Mucosa of stomach (tissue), 1 donor: ENCODE data around the gene FCGR3A.
"Not testable (repeated sequence)": the region's sequence is repeated elsewhere in the genome, so short reads cannot be mapped to it uniquely, and the experiment has no call there.

Experiments
- H3K27me3 ChIP-seq: one replicate; pipeline ENCODE4 v1.7.0; 2013; ENCODE audit warnings: mild to moderate bottlenecking, low read length; ENCODE audit not compliant: control insufficient read depth, insufficient read depth
- H3K36me3 ChIP-seq: one replicate; pipeline ENCODE4 v1.7.0; 2013; ENCODE audit warnings: low read length; ENCODE audit not compliant: control insufficient read depth, insufficient read depth
- H3K4me1 ChIP-seq: one replicate; pipeline ENCODE4 v1.7.0; 2013; ENCODE audit warnings: mild to moderate bottlenecking, low read length; ENCODE audit not compliant: control insufficient read depth, insufficient read depth
- H3K4me3 ChIP-seq: one replicate; pipeline ENCODE4 v1.7.0; 2013; ENCODE audit warnings: low read length
- H3K9ac ChIP-seq: one replicate; pipeline ENCODE4 v1.7.0; 2013; ENCODE audit warnings: mild to moderate bottlenecking, low read length, moderate library complexity
- H3K9me3 ChIP-seq: one replicate; pipeline ENCODE4 v1.7.0; 2013; ENCODE audit warnings: mild to moderate bottlenecking, low read length, moderate library complexity; ENCODE audit not compliant: control insufficient read depth
- donor health status: Pancreatic carcinoma.

Gene FCGR3A

DNA sequence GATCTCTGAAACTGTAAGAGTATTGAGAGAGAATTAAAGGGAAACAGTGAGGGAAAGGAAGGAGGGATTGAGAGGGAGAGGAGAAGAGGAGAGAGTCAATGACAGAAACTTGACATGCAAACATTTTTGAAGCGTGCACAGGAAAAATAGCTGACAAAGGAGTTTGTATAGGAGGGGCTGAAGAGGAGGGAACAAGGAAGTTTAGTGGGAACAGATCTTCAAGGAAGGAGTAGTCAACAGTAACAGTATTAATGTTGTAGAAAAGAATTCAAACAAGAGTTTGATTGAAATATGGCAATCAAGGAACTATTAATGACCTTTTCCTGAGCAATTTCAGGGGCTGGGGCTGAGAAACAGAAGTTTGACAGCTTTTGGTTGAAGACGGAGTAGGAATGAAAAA is 4.0 kb upstream of the FCGR3A start:
- H3K4me1 ChIP-seq, H3K27me3 ChIP-seq, H3K4me3 ChIP-seq, H3K9me3 ChIP-seq, H3K9ac ChIP-seq, H3K36me3 ChIP-seq: not testable (repeated sequence)

GRCh38 chr1:161550942-161551341 is 1.3 kb upstream of the FCGR3A start:
- H3K4me1 ChIP-seq, H3K27me3 ChIP-seq, H3K9ac ChIP-seq, H3K4me3 ChIP-seq, H3K36me3 ChIP-seq, H3K9me3 ChIP-seq: not testable (repeated sequence)

- H3K36me3 ChIP-seq, H3K9me3 ChIP-seq, H3K27me3 ChIP-seq, H3K9ac ChIP-seq, H3K4me3 ChIP-seq, H3K4me1 ChIP-seq: not testable (repeated sequence)
Measured at GRCh38 chr1:161548749-161549406, 740 bp downstream of the FCGR3A start.

DNA sequence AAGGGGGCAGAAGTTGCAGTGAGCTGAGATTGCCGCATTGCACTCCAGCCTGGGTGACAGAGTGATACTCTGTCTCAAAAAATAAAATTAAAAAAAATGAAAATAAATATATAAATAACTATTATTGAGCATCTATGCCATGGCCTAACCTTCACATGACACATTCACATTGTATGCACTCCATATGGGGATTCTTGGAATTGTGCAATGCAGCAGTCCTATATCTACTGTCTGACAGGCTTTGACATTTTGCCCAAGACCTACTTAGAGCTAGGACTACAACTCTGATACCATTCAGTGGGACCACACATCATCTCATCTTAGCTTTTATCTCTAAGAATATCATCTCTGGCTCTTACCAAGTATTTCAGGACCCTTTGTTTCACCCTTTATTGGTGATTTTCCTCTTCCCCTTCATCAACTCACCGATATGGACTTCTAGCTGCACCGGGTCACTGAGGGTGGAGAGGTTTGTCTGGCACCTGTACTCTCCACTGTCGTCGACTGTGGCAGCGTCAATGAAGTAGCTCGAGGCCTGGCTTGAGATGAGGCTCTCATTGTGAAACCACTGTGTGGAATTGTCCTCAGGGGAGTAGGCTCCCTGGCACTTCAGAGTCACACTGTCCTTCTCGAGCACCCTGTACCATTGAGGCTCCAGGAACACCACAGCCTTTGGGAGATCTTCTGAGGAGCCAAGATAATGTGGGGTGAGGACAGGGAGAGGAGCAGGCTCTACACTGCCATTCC is 1.4 kb downstream of the FCGR3A start:
- not testable (repeated sequence) for H3K4me1 ChIP-seq, H3K9me3 ChIP-seq, H3K4me3 ChIP-seq, H3K27me3 ChIP-seq, H3K9ac ChIP-seq, H3K36me3 ChIP-seq

DNA sequence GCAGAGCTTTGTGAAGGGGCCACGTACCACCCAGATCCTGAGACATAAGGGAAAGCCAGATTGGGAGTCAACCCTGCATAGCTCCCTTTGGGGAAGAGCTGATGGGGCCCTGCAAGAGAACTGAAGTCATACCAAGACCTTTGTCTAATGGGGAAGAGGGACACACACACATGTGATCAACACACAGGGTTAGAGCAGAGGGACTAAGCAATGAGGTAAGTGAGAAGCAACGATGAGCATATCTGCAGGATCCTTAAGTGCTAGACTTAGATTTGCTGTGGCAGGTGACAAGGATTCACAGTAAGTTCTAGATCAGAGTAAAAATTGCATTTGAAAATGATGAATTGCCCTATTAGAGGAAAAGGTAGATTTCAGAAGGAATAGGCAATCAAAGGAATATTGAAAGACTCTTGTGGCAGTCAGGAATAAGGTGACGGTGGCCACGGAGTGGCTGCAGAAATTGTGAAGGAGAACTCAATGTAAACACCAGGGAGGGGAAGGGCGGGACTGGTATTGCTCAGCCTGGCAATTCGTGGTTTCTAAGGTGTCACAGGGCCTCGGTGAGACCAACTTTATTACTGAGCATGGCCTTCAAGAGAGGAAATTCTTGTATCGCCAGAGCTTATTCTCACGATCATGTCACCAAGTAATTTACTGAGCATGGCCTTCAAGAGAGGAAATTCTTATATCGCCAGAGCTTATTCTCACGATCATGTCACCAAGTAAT is 4.5 kb downstream of the FCGR3A start:
- H3K4me3 ChIP-seq, H3K9me3 ChIP-seq, H3K36me3 ChIP-seq, H3K9ac ChIP-seq, H3K4me1 ChIP-seq, H3K27me3 ChIP-seq: not testable (repeated sequence)

GRCh38 chr1:161543125-161543524 is 6.5 kb downstream of the FCGR3A start:
- not testable (repeated sequence) for H3K4me3 ChIP-seq, H3K4me1 ChIP-seq, H3K9me3 ChIP-seq, H3K27me3 ChIP-seq, H3K9ac ChIP-seq, H3K36me3 ChIP-seq

- H3K9me3 ChIP-seq, H3K27me3 ChIP-seq, H3K4me3 ChIP-seq, H3K9ac ChIP-seq, H3K4me1 ChIP-seq, H3K36me3 ChIP-seq: not testable (repeated sequence)
Measured at GRCh38 chr1:161542091-161542559, 7.5 kb downstream of the FCGR3A start.

DNA sequence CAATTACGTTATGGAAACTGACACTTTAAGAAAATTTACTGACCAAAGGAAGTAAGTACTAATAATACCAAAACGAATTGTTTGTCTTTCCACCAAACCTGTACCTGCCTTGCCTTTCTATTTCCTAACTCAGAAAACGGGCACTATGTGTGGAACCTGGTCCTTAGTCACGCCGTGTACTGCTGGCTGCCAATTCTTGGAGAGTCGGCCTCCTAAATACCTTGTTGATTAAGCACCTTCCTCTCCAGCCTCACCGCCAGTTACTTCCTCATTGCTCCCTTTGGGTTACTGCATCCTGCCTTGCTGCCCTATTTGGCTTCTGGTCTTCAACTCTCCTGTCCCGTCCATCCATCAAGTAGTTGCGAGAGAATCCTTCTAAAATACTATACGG is 9.1 kb downstream of the FCGR3A start:
- H3K4me3 ChIP-seq, H3K9ac ChIP-seq, H3K36me3 ChIP-seq, H3K9me3 ChIP-seq, H3K27me3 ChIP-seq, H3K4me1 ChIP-seq: not testable (repeated sequence)

DNA sequence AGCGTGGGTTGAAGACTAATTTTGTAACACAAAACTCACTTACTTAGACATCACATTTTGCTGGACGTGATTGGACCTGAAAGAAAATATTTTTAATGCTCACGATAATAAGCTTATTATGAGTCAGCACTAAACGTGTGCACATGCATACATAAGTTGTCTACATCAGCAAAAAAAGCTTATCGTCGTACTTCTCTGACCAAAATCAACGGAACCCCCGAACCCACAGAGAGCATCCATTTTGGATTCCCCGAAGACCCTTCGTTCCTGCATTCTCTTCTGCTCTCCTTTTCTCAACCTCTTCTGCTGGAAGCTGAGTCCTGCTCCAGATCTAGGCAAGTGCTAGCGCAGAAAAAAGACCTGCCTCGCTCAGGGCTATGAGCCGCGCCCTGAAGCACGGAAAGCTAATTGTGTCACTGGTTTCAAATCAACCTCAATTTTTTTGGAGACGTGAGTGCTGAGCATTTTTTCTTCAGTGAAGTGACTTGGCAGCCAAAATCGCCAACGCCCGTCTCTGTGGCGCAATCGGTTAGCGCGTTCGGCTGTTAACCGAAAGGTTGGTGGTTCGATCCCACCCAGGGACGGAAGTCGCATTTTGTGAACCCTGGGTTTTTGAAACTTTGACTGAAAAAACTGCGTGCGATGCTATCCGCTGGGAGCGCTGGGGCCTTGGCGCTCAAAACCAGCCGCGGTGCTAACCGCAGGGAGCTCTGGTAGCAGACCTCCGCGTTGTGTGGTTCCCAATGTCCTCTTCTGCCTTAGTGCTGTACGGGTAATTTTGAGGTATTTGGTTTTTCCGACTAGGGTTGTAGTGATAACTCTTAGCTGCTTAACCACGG is 9.7 kb downstream of the FCGR3A start:
- Histone ChIP-seq H3K9ac (peak overlapping the region; percentile 42), H3K4me3 (peak overlapping the region; percentile 5)
- not testable (repeated sequence) for H3K9me3 ChIP-seq, H3K36me3 ChIP-seq, H3K4me1 ChIP-seq, H3K27me3 ChIP-seq

DNA sequence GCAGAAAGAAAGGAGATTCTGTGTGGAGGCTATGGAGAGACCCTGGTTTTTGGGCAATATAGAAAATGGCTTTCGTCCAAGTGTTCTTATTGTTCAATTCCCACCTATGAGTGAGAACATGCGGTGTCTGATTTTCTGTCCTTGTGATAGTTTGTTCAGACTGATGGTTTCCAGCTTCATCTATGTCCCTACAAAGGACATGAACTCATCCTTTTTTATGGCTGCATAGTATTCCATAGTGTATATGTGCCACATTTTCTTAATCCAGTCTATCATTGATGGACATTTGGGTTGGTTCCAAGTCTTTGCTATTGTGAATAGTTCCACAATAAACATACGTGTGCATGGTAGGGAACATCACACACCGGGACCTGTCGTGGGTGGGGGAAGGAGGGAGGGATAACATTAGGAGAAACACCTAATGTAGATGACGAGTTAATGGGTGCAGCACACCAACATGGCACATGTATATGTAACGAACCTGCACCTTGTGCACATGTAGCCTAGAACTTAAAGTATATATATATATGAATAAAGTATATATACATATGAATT is 10.6 kb downstream of the FCGR3A start:
- H3K9me3 ChIP-seq, H3K9ac ChIP-seq, H3K36me3 ChIP-seq, H3K4me1 ChIP-seq, H3K4me3 ChIP-seq, H3K27me3 ChIP-seq: not testable (repeated sequence)

- not testable (repeated sequence) for H3K4me3 ChIP-seq, H3K4me1 ChIP-seq, H3K9ac ChIP-seq, H3K27me3 ChIP-seq, H3K36me3 ChIP-seq, H3K9me3 ChIP-seq
Measured at GRCh38 chr1:161537068-161537669, 12.4 kb downstream of the FCGR3A start.
